Measurements from ENCODE around the gene DCST1.

The DCST1 gene

DNA sequence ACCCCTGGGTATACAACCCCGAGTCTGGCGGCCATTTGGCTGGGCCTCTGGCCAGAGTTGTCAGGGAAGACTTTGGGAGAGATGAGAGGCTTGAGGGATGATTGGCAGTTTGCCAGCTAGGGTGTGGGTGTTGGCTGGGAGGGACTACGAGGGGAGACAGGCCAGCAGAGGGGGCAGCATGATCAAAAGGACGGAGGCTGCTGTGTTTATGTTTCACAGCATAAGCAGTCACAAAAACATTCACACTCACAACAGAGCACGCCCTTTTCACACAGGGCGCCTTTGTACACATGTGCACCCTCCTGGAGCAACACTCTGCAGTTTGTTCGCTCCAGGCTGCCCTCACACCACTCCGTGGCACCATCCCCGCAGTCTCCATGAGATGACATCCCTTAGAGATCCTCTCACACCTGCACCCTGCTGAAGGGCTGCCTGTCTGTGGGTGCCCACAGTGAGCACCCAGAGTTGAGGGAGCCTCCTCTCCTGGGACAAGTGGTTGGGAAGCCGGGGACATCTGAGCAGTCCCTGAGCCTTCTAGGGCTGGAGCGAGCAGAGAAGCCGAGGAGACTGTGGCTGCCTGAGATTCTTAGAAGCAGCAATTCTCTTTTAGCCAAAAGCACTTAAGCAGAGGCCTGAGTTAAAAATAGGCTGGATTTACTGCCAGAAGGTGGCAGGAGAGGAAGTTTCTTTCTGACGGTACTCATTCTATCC lies 60.4 kb downstream of the DCST1 start:
- DNase-seq, result peak; percentile 92

DNA sequence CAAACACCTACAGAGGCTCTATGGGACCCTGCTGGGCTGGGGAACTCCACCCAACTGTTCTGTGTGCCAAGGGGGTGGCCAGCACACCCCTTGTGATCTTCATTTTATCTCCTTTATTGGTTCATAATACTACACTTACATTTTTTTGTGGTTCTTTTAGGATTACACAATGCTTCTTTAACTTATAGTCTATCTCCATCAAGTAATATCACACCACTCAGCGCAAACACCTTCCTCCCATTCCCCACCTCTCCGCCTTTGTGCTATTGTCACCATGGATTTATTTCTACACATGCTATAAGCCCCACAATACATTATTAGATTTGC lies 61.0 kb downstream of the DCST1 start:
- no peak for DNase-seq

DNA sequence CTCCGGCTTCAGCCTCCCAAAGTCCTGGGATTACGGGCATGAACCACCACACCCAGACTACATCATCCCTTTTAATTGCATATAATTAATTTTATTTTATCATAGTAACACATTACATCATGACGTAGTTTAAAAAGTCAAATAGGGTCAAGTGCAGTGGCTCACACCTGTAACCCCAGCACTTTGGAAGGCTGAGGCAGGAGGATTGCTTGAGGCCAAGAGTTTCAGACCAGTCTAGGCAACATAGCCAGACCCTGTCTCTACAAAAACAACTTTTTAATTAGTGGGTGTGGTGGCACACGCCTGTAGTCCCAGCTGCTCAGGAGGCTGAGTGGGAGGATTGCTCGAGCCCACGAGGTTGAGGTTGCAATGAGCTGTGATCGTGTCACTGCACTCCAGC lies 65.7 kb downstream of the DCST1 start:
- DNase-seq, result no peak
